ENCODE data around the gene IMMT. TPM values are rescaled to one million over a fixed set of nuclear protein-coding genes. Genes with fewer than 3 reads are reported as not detected.

Gene IMMT
- total and polyA plus RNA-seq, 2 of the 8 experiments (the other 6 are each of a cell fraction or from before 2014, with no cell fraction given) = 37.7 to 103 TPM

DNA sequence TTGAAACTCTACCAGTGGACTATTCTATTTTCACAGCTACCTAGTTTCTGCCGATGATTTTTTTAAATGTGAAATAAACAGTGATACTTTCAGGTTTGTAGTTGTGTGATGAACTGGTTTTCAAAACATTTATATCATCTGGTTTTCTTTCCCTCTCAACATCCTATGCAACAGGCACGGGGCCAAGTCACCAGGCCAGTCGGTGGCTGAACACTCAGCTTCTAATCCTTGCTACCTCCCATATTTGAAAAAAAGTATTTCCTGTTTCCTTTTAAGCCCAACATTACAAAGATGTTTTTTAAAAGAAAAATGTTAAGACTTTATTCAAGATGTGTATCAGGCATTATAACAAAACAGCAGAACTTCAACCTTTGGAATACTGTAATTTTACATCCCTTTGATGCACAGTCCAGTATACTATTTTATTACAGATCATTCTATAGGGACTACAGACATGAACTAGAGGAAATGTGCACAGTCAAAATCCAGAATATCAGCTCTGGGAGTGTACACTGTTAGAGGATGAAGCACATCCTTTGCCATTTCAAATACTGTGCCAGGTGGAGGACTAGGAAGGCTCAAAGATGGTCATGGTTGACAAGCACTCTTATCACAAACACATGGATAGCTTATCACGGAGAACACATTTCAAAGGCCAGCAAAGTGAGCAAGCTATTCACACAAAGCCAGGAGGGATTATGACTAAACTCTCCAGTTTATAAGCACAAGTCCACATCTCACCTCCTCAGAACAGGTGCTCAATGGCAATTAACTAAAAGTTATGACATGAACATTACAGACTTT is 18.6 kb upstream of the IMMT start (continued):
- TF ChIP-seq, protein P1, sequence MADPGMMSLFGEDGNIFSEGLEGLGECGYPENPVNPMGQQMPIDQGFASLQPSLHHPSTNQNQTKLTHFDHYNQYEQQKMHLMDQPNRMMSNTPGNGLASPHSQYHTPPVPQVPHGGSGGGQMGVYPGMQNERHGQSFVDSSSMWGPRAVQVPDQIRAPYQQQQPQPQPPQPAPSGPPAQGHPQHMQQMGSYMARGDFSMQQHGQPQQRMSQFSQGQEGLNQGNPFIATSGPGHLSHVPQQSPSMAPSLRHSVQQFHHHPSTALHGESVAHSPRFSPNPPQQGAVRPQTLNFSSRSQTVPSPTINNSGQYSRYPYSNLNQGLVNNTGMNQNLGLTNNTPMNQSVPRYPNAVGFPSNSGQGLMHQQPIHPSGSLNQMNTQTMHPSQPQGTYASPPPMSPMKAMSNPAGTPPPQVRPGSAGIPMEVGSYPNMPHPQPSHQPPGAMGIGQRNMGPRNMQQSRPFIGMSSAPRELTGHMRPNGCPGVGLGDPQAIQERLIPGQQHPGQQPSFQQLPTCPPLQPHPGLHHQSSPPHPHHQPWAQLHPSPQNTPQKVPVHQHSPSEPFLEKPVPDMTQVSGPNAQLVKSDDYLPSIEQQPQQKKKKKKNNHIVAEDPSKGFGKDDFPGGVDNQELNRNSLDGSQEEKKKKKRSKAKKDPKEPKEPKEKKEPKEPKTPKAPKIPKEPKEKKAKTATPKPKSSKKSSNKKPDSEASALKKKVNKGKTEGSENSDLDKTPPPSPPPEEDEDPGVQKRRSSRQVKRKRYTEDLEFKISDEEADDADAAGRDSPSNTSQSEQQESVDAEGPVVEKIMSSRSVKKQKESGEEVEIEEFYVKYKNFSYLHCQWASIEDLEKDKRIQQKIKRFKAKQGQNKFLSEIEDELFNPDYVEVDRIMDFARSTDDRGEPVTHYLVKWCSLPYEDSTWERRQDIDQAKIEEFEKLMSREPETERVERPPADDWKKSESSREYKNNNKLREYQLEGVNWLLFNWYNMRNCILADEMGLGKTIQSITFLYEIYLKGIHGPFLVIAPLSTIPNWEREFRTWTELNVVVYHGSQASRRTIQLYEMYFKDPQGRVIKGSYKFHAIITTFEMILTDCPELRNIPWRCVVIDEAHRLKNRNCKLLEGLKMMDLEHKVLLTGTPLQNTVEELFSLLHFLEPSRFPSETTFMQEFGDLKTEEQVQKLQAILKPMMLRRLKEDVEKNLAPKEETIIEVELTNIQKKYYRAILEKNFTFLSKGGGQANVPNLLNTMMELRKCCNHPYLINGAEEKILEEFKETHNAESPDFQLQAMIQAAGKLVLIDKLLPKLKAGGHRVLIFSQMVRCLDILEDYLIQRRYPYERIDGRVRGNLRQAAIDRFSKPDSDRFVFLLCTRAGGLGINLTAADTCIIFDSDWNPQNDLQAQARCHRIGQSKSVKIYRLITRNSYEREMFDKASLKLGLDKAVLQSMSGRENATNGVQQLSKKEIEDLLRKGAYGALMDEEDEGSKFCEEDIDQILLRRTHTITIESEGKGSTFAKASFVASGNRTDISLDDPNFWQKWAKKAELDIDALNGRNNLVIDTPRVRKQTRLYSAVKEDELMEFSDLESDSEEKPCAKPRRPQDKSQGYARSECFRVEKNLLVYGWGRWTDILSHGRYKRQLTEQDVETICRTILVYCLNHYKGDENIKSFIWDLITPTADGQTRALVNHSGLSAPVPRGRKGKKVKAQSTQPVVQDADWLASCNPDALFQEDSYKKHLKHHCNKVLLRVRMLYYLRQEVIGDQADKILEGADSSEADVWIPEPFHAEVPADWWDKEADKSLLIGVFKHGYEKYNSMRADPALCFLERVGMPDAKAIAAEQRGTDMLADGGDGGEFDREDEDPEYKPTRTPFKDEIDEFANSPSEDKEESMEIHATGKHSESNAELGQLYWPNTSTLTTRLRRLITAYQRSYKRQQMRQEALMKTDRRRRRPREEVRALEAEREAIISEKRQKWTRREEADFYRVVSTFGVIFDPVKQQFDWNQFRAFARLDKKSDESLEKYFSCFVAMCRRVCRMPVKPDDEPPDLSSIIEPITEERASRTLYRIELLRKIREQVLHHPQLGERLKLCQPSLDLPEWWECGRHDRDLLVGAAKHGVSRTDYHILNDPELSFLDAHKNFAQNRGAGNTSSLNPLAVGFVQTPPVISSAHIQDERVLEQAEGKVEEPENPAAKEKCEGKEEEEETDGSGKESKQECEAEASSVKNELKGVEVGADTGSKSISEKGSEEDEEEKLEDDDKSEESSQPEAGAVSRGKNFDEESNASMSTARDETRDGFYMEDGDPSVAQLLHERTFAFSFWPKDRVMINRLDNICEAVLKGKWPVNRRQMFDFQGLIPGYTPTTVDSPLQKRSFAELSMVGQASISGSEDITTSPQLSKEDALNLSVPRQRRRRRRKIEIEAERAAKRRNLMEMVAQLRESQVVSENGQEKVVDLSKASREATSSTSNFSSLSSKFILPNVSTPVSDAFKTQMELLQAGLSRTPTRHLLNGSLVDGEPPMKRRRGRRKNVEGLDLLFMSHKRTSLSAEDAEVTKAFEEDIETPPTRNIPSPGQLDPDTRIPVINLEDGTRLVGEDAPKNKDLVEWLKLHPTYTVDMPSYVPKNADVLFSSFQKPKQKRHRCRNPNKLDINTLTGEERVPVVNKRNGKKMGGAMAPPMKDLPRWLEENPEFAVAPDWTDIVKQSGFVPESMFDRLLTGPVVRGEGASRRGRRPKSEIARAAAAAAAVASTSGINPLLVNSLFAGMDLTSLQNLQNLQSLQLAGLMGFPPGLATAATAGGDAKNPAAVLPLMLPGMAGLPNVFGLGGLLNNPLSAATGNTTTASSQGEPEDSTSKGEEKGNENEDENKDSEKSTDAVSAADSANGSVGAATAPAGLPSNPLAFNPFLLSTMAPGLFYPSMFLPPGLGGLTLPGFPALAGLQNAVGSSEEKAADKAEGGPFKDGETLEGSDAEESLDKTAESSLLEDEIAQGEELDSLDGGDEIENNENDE (IDR thresholded peaks at IDR 0.05; ENCODE audit: insufficient replicate concordance, low read length) = no peak
- TF ChIP-seq HDAC2 (IDR thresholded peaks at IDR 0.05; ENCODE audit: borderline replicate concordance in 1 of 2, low read depth in 2 of 2, low read length in 2 of 2) (no peak), MAFK (IDR thresholded peaks at IDR 0.05; ENCODE audit: low read depth, low read length) (no peak), SP1 (IDR thresholded peaks at IDR 0.05; ENCODE audit: low read depth, low read length) (no peak), CTBP2 (IDR thresholded peaks at IDR 0.05; ENCODE audit: borderline replicate concordance, insufficient read depth, insufficient read length, low read length) (no peak)
- TF ChIP-seq, protein P2, sequence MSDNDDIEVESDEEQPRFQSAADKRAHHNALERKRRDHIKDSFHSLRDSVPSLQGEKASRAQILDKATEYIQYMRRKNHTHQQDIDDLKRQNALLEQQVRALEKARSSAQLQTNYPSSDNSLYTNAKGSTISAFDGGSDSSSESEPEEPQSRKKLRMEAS (IDR thresholded peaks at IDR 0.05) = no peak
- TF ChIP-seq, protein P3, sequence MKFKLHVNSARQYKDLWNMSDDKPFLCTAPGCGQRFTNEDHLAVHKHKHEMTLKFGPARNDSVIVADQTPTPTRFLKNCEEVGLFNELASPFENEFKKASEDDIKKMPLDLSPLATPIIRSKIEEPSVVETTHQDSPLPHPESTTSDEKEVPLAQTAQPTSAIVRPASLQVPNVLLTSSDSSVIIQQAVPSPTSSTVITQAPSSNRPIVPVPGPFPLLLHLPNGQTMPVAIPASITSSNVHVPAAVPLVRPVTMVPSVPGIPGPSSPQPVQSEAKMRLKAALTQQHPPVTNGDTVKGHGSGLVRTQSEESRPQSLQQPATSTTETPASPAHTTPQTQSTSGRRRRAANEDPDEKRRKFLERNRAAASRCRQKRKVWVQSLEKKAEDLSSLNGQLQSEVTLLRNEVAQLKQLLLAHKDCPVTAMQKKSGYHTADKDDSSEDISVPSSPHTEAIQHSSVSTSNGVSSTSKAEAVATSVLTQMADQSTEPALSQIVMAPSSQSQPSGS (IDR thresholded peaks at IDR 0.05; ENCODE audit: low read length) = no peak

Measured in H1 (cell line).